ENCODE data around the gene TTC17. TPM values are rescaled to one million over a fixed set of nuclear protein-coding genes. Genes with fewer than 3 reads are reported as not detected.

Gene TTC17
- polyA plus RNA-seq, 1 donor = 66.0 TPM

- DNase-seq (ENCODE audit: low read depth) = no peak
Measured at GRCh38 chr11:43523632-43524031, 164.9 kb downstream of the TTC17 start.

DNA sequence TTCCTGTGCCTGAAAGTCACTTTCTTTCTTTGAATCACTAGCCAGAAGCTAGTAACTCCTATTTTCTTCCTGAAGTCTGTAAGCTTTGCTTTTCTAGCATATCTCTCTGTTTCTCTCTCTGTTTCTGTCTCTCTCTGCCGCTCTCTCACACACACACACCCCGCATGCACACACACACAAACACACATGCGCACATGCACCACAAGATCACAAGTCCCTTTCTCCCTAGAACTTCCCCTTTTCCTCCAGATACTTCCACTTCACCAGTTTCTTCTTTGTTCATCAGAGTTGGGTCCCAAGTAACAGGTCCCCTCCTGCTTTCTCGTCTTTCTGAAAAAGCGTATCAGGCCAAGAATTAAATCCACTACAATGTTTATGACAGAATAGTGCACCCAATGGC, 173.3 kb downstream of the TTC17 start:
- DNase-seq (ENCODE audit: low read depth) = no peak

- DNase-seq (ENCODE audit: low read depth) = no peak
Measured at GRCh38 chr11:43537833-43538615, 179.3 kb downstream of the TTC17 start.

DNA sequence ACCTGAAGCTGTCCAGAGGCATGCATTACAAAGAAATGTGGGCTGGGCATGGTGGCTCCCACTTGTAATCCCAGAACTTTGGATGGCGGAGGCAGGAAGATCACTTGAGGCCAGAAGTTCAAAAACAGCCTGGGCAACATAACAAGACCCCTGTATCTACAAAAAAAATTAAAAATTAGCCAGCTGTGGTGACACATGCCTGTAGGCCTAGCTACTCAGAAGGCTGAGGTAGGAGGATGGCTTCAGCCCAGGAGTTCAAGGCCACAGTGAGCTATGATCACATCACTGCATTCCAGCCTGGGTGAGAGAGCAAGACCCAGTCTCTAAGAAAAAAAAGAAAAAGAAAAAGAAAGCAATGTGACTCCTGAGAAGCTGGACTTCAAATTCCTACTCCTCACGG, 183.3 kb downstream of the TTC17 start:
- DNase-seq (ENCODE audit: low read depth) = no peak

DNA sequence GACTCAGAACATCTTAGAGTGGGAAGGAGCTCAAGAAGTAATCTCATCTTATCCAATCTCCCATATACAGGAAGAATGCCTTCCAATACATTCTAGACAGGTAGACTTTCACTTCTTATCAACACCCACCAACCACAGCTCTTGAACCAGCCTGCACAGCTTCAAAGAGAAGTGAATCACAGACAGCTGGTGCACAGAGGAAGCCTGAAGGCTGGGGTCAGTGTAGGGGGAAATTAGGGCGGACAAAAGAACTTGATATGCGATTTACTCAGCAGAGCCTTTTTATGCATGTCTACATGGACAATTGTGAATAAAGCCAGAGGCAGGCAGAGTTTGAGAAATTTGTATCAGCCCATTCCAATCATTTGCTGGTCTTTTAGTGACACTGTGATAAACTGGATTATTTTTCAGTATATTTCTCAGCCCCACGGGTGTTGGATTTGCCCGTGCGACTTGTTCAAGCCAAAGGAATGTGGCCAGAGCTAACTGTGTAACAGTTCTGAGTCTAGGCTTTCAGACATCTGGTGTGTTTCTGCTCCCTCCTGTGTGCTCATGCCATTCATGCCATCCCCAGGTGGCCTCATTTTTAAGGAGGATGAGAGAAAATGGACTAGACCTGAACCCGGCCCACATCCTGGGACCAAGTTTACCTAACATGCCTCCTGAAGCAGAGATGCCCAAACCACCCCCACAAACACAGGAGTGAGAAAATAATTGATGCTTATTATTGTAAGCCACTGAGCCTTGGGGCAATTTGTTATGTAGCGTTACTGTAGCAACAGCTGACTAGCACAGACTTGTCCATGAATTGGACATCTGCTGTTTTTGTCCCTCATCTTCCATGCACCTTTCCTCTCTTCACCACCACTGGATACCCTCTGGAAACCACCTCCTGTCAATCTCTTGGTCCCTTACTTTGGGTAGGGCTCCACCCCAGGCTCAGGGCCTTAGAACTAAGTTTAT, 184.3 kb downstream of the TTC17 start:
- DNase-seq (ENCODE audit: low read depth) = no peak

Other genes with a start within 250 kb of the TTC17 start
- gene API5, start 46.9 kb upstream of the TTC17 start, polyA plus RNA-seq (ENCODE audit: insufficient read length) = 42.7 TPM

All from forelimb muscle (tissue), 1 donor.